Right lobe of liver (tissue), 6 donors: ENCODE results near the gene IRX4. TPM values are rescaled to one million over a fixed set of nuclear protein-coding genes. Genes with fewer than 3 reads are reported as not detected.

ENCODE experiments used
- ATAC-seq, 4 donors: fragments of 200-7000 bp; cut with Tn5 transposase; one replicate each; pipeline ENCODE4 v1.9.1; 2020; ENCODE audit warnings: mild to moderate bottlenecking in 4 of 4, moderate library complexity in 4 of 4
- DNase-seq, 3 donors: peaks; one replicate each; pipeline ENCODE4 v3.0.0-alpha.2; 2020
- H3K27ac ChIP-seq, 3 donors: fragments of 200-600 bp; one replicate each; pipeline ENCODE4 v1.8.0; 2022
- H3K27me3 ChIP-seq, 2 donors: fragments of 200-600 bp; one replicate each; pipeline ENCODE4 v1.8.0; 2022
- H3K36me3 ChIP-seq, 4 donors: fragments of 200-600 bp; sonication (generic) in 1 of 4; one replicate each; pipeline versions ENCODE4 v1.5.1 to v1.8.0; 2017 to 2022; ENCODE audit warnings: control low read depth in 1 of 4
- H3K4me1 ChIP-seq, 4 donors: fragments of 200-600 bp; sonication (generic) in 1 of 4; one replicate each; pipeline versions ENCODE4 v1.5.1 to v1.8.0; 2017 to 2022; ENCODE audit warnings: control low read depth in 1 of 4
- H3K4me3 ChIP-seq, 3 donors: fragments of 200-600 bp; one replicate each; pipeline ENCODE4 v1.8.0; 2022
- H3K9me3 ChIP-seq, 4 donors: fragments of 200-600 bp; sonication (generic) in 1 of 4; one replicate each; pipeline versions ENCODE4 v1.5.1 to v1.8.0; 2017 to 2022; ENCODE audit warnings: control low read depth in 1 of 4
- POLR2A ChIP-seq: fragments of 450-650 bp; IDR thresholded peaks from one replicate; pipeline ENCODE4 v1.6.1; 2017; ENCODE audit warnings: antibody characterized with exemption, mild to moderate bottlenecking
- WGBS: methylation state at CpG from one replicate; pipeline ENCODE4 v1.1.6; 2018; ENCODE audit warnings: low coverage, low lambda C conversion rate; ENCODE audit not compliant: insufficient coverage; ENCODE audit errors: missing lambda C conversion rate; 5-methylcytosine and 5-hydroxymethylcytosine counted together
- intact Hi-C, 2 donors: fragments of 100-400 bp; cut with DNase I; formaldehyde crosslinking; loops; one replicate each; pipeline versions ENCODE4 v1.11.2 to v1.14.1; 2022
- total RNA-seq, 6 experiments: library from RNA; depleted of rRNA in 2 of 6; stranded (reverse); fragments of >200 nt in 2 of 6; fragmentation: NEBNext Ultra II Directional in 3 of 6; extraction: Animal tissue kit (Norgen Biotek cat#: 25700) in 3 of 6; gene quantifications; one replicate each; pipeline versions ENCODE4 v1.1.0 to v1.2.4, GENCODE V29; 2016 to 2023
- TF ChIP-seq, protein P1 (sequence below), 4 donors: fragments of 200-600 bp in 3 of 4; fragments of 450-650 bp in 1 of 4; IDR thresholded peaks; one replicate each; pipeline versions ENCODE4 v1.5.1 to v1.8.0; 2016 to 2022; ENCODE audit warnings: antibody characterized with exemption in 4 of 4, mild to moderate bottlenecking in 2 of 4
- donor health status: DM: no; HTN: yes; CAD: no.
- donor health status: DM: no; HTN: no; CAD: no.
- donor health status: DM: no; HTN: no; CAD: no.
- donor health status: DM: no; HTN: yes; CAD: no.
- donor health status: DM: no; HTN: yes; CAD: no.

The IRX4 gene
- total RNA-seq, 6 experiments from 2014 or later, result not detected

DNA sequence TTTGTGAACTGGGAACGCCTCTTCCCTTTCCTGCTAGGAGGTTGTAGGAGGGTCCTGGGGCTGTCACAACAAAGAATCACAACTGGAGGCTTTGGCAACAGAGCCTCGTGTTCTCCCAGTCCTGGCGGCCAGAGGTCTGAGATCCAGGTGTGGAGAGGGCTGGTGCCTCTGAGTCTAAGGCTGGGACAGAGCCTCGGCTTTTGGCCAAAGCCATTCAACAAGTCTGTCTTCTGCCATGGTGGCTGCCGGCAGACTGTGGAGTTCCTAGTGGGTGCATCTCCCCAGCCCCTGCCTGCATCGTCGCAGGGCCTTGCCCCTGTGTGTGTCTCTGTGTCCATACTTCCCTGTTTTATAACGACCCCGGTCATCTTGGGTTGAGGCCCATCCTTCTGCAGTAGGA lies 9.5 kb upstream of the IRX4 start:
- intact Hi-C loops, result no loop called here
- H3K36me3 ChIP-seq, result no peaks in the 10 kb centered on the region
- no peak overlapping the region for H3K27ac ChIP-seq
- peak in 1 of 3 donors; percentile 36 for DNase-seq
- TF ChIP-seq, protein P1, sequence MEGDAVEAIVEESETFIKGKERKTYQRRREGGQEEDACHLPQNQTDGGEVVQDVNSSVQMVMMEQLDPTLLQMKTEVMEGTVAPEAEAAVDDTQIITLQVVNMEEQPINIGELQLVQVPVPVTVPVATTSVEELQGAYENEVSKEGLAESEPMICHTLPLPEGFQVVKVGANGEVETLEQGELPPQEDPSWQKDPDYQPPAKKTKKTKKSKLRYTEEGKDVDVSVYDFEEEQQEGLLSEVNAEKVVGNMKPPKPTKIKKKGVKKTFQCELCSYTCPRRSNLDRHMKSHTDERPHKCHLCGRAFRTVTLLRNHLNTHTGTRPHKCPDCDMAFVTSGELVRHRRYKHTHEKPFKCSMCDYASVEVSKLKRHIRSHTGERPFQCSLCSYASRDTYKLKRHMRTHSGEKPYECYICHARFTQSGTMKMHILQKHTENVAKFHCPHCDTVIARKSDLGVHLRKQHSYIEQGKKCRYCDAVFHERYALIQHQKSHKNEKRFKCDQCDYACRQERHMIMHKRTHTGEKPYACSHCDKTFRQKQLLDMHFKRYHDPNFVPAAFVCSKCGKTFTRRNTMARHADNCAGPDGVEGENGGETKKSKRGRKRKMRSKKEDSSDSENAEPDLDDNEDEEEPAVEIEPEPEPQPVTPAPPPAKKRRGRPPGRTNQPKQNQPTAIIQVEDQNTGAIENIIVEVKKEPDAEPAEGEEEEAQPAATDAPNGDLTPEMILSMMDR (IDR thresholded peaks at IDR 0.05), result no peak
- no peak for TF ChIP-seq POLR2A
- H3K27me3 ChIP-seq, result no peaks in the 10 kb centered on the region
- H3K9me3 ChIP-seq, result no peaks in the 10 kb centered on the region
- no peak overlapping the region for H3K4me3 ChIP-seq
- 47% methylated on average over 8 of the region's 9 CpGs for WGBS
- no peaks in the 10 kb centered on the region for H3K4me1 ChIP-seq
- ATAC-seq, result no peak

DNA sequence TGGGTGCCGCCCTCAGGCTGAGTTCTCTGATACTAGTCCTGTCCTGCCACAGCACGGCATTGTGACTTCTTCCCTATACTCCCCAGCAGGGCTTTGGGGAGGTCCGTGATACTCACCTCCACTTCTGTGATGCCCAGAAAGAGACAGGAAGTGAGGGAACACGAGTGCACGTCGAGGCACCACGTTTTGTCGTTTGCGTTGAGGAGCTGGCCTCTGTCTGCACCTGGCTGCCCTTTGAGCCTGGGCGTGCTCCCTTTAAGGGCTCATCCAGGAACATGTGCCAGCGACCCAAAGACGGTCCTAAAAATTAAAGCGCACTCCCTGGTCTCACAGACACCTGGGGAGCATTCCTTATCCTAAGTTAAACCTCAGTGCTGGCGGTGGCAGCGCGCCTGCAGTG lies 8.7 kb upstream of the IRX4 start:
- WGBS, result 50% methylated on average over 9 of the region's 16 CpGs
- no peak overlapping the region for H3K4me3 ChIP-seq
- H3K27ac ChIP-seq, result no peak overlapping the region
- ATAC-seq (no peak), DNase-seq (peak in 1 of 3 donors; percentile 27)
- no peaks in the 10 kb centered on the region for H3K27me3 ChIP-seq
- no peaks in the 10 kb centered on the region for H3K4me1 ChIP-seq
- H3K9me3 ChIP-seq, result no peaks in the 10 kb centered on the region
- intact Hi-C loops, result no loop called here
- no peaks in the 10 kb centered on the region for H3K36me3 ChIP-seq
- TF ChIP-seq, protein P1 (IDR thresholded peaks at IDR 0.05), result no peak
- no peak for TF ChIP-seq POLR2A

DNA sequence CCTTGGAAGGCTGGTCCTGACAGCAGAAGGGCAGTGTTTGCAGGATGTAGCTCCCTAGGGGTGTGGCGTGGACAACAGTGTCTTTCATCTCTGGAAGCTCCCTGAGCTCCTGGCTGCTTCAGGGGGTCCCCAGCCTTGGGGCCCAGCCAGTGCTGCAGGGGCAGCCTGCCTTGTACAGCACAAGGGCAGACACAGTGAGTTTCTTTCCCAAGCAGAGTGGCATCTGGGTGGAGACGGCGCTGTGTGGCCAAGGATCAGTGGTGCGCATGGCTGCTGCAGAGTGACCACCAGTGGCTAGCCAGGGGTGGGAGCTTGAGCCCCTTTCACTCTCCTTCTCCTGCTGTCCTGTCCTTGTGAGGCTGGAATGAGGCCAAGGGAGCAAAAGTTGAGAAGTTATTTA lies 7.6 kb upstream of the IRX4 start:
- H3K27ac ChIP-seq, result no peak overlapping the region
- WGBS, result 50% methylated on average over 2 of the region's 4 CpGs
- H3K9me3 ChIP-seq, result no peaks in the 10 kb centered on the region
- DNase-seq (peak in 1 of 3 donors; percentile 26), ATAC-seq (no peak)
- H3K36me3 ChIP-seq, result no peaks in the 10 kb centered on the region
- intact Hi-C loops, result no loop called here
- no peaks in the 10 kb centered on the region for H3K4me1 ChIP-seq
- no peaks in the 10 kb centered on the region for H3K27me3 ChIP-seq
- no peak for TF ChIP-seq POLR2A
- TF ChIP-seq, protein P1 (IDR thresholded peaks at IDR 0.05), result no peak
- H3K4me3 ChIP-seq, result no peak overlapping the region

DNA sequence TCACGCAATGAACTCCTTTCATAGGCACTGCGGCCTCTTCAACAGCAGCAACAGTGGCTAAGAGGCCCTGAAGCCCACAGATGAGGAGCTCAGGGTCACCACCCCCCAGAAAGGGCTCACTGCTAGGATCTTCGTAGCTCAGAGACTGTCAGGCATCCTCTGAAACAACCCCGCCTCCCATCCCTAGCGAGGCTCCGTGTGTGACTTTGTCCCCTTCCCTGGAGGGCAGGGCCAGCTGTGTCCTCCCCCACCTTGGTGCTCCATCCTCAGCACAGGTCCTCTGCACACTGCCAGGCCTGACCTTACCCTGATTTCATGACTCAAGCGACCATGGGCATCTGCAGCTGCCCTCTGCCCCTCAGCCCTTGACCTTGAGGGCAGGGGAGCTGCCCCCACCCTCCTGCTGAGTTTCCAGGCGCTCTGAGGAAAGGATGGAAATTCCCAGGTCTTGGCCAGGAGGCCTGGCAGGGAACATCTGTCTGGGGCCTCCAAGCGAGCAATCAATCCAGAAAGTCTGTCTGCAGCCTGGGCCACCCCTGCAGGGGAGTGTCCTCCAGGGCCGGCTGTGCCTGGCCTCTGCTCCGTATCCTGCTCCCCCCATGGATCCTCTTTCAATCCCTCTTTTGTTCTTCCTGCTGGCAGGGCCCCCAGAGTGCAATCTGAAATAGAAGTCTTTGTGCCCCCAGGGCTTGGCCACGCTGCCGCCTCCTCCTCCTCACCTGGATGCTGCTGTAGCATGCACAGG lies 6.8 kb upstream of the IRX4 start:
- intact Hi-C loops, result no loop called here
- H3K27me3 ChIP-seq, result no peaks in the 10 kb centered on the region
- no peak overlapping the region for H3K27ac ChIP-seq
- no peaks in the 10 kb centered on the region for H3K9me3 ChIP-seq
- WGBS, result 45% methylated on average over 5 of the region's 13 CpGs
- TF ChIP-seq, protein P1 (IDR thresholded peaks at IDR 0.05), result no peak
- TF ChIP-seq POLR2A, result no peak
- DNase-seq (peak in 1 of 3 donors; percentile 35), ATAC-seq (no peak)
- H3K36me3 ChIP-seq, result no peaks in the 10 kb centered on the region
- H3K4me1 ChIP-seq, result no peaks in the 10 kb centered on the region
- no peak overlapping the region for H3K4me3 ChIP-seq
